GM21529 (cell line): ENCODE data around the gene ZDHHC5.
A peak's percentile ranks its signal among the peaks of the same experiment; 100 is the strongest.
"Not testable (repeated sequence)": the region's sequence is repeated elsewhere in the genome, so short reads cannot be mapped to it uniquely, and the experiment has no call there.

Experiments
- ATAC-seq: cut with Tn5 transposase; IDR thresholded peaks from one replicate; pipeline ENCODE4 v1.9.1; 2021; ENCODE audit not compliant: unreplicated experiment

The ZDHHC5 gene

GRCh38 chr11:57662893-57663292 lies 5.0 kb upstream of the ZDHHC5 start:
- ATAC-seq: no peak

- no peak for ATAC-seq
Measured at GRCh38 chr11:57663975-57664374, 3.9 kb upstream of the ZDHHC5 start.

GRCh38 chr11:57667117-57667735 lies 688 bp upstream of the ZDHHC5 start:
- peak; percentile 67 for ATAC-seq

- peak; percentile 7 for ATAC-seq
Measured at GRCh38 chr11:57668434-57668782, 494 bp downstream of the ZDHHC5 start.

- ATAC-seq: no peak
Measured at GRCh38 chr11:57674251-57674650, 6.3 kb downstream of the ZDHHC5 start.

GRCh38 chr11:57675176-57675941 lies 7.4 kb downstream of the ZDHHC5 start:
- ATAC-seq: no peak

- no peak for ATAC-seq
Measured at GRCh38 chr11:57679396-57679795, 11.5 kb downstream of the ZDHHC5 start.

GRCh38 chr11:57680552-57680874 lies 12.6 kb downstream of the ZDHHC5 start:
- peak; percentile 43 for ATAC-seq

- no peak for ATAC-seq
Measured at GRCh38 chr11:57681168-57681567, 13.3 kb downstream of the ZDHHC5 start.

GRCh38 chr11:57690474-57690873 lies 22.6 kb downstream of the ZDHHC5 start:
- ATAC-seq: not testable (repeated sequence)

GRCh38 chr11:57698843-57699365 lies 31.0 kb downstream of the ZDHHC5 start:
- no peak for ATAC-seq

- no peak for ATAC-seq
Measured at GRCh38 chr11:57699813-57700212, 31.9 kb downstream of the ZDHHC5 start.

GRCh38 chr11:57700425-57700824 lies 32.5 kb downstream of the ZDHHC5 start:
- ATAC-seq: no peak

- no peak for ATAC-seq
Measured at GRCh38 chr11:57703341-57703740, 35.4 kb downstream of the ZDHHC5 start.

GRCh38 chr11:57704932-57705331 lies 37.0 kb downstream of the ZDHHC5 start:
- no peak for ATAC-seq

GRCh38 chr11:57705432-57705831 lies 37.5 kb downstream of the ZDHHC5 start:
- not testable (repeated sequence) for ATAC-seq

- no peak for ATAC-seq
Measured at GRCh38 chr11:57709802-57710367, 42.0 kb downstream of the ZDHHC5 start.

- ATAC-seq: peak; percentile 42
Measured at GRCh38 chr11:57711414-57712255, 43.7 kb downstream of the ZDHHC5 start, which contains the start of gene MED19. Gene MED19 (minus strand): TSS chr11:57712215. CDS start chr11:57712179, 36 bp downstream.

GRCh38 chr11:57712256-57713150 lies 44.6 kb downstream of the ZDHHC5 start, which contains the start of gene TMX2:
Gene TMX2 (plus strand): TSS chr11:57712593. CDS start chr11:57712619, 26 bp downstream.
- peak; percentile 92 for ATAC-seq

- no peak for ATAC-seq
Measured at GRCh38 chr11:57713835-57714234, 45.9 kb downstream of the ZDHHC5 start.
